Liver (tissue), 3 donors: ENCODE measurements around the gene MAP2K4.

Experiments used
- FOXA1 ChIP-seq: IDR thresholded peaks from 2 replicates; pipeline ENCODE4 v1.6.1; 2016; ENCODE audit warnings: antibody characterized with exemption
- GABPA ChIP-seq, 2 donors: IDR thresholded peaks in 1 of 2; conservative IDR thresholded peaks in 1 of 2; 2 replicates each; pipeline ENCODE4 v1.6.1; 2016; ENCODE audit warnings: antibody characterized with exemption in 2 of 2, mild to moderate bottlenecking in 1 of 2, moderate library complexity in 1 of 2
- JUND ChIP-seq, 2 donors: IDR thresholded peaks; 2 replicates each; pipeline ENCODE4 v1.6.1; 2016; ENCODE audit warnings: antibody characterized with exemption in 2 of 2
- NR2F2 ChIP-seq: IDR thresholded peaks from 2 replicates; pipeline ENCODE4 v1.6.1; 2016; ENCODE audit warnings: antibody characterized with exemption
- RAD21 ChIP-seq, 2 donors: IDR thresholded peaks; 2 replicates each; pipeline ENCODE4 v1.6.1; 2016; ENCODE audit warnings: antibody characterized with exemption in 2 of 2, mild to moderate bottlenecking in 2 of 2
- TAF1 ChIP-seq: conservative IDR thresholded peaks from 2 replicates; pipeline ENCODE4 v1.6.1; 2016; ENCODE audit warnings: antibody characterized with exemption, mild to moderate bottlenecking
- YY1 ChIP-seq: IDR thresholded peaks from 2 replicates; pipeline ENCODE4 v1.6.1; 2016; ENCODE audit warnings: antibody characterized with exemption, mild to moderate bottlenecking
- TF ChIP-seq, protein P1 (sequence below): fragments of 150-350 bp; IDR thresholded peaks from 2 replicates; pipeline ENCODE4 v1.5.1; 2017; ENCODE audit warnings: improper control_type of control experiment, low read depth, low read length; ENCODE audit not compliant: missing input control
- TF ChIP-seq, protein P2 (sequence below): IDR thresholded peaks from 2 replicates; pipeline ENCODE4 v1.6.1; 2016; ENCODE audit warnings: antibody characterized with exemption
- TF ChIP-seq, protein P3 (sequence below): IDR thresholded peaks from 2 replicates; pipeline ENCODE4 v1.6.1; 2016; ENCODE audit warnings: antibody characterized with exemption, mild to moderate bottlenecking
- TF ChIP-seq, protein P4 (sequence below): IDR thresholded peaks from 2 replicates; pipeline ENCODE4 v1.6.1; 2016; ENCODE audit warnings: antibody characterized with exemption
- TF ChIP-seq, protein P5 (sequence below): IDR thresholded peaks from 2 replicates; pipeline ENCODE4 v1.6.1; 2016; ENCODE audit warnings: antibody characterized with exemption
- donor health status: healthy.
- donor health status: healthy.

DNA sequence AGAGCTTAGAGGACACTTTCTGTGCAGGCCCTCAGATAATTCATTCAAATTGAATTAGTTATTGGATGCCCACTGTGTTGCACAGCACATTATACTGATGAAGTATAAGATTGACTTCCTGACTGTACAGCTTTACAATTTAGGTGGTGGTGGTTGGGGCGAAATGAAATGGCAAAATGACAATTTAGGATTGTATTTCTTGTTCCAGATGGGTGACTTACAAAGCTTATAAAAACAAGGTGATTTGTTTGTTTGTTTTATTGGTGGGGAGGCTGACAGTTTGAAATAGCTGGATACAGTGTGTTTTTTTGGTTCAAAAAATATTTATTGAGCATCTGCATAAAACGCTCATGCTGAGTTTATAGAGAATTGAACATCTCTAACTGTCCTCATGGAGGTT, 1.6 kb downstream of the MAP2K4 start:
- TF ChIP-seq YY1 (no peak), NR2F2 (no peak), GABPA (IDR thresholded peaks at IDR 0.05 in 1 of 2, conservative IDR thresholded peaks at IDR 0.05 in 1 of 2) (no peak), RAD21 (IDR thresholded peaks at IDR 0.05) (no peak), JUND (IDR thresholded peaks at IDR 0.05) (no peak), TAF1 (no peak), FOXA1 (no peak)
- TF ChIP-seq, protein P1, sequence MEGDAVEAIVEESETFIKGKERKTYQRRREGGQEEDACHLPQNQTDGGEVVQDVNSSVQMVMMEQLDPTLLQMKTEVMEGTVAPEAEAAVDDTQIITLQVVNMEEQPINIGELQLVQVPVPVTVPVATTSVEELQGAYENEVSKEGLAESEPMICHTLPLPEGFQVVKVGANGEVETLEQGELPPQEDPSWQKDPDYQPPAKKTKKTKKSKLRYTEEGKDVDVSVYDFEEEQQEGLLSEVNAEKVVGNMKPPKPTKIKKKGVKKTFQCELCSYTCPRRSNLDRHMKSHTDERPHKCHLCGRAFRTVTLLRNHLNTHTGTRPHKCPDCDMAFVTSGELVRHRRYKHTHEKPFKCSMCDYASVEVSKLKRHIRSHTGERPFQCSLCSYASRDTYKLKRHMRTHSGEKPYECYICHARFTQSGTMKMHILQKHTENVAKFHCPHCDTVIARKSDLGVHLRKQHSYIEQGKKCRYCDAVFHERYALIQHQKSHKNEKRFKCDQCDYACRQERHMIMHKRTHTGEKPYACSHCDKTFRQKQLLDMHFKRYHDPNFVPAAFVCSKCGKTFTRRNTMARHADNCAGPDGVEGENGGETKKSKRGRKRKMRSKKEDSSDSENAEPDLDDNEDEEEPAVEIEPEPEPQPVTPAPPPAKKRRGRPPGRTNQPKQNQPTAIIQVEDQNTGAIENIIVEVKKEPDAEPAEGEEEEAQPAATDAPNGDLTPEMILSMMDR: no peak
- TF ChIP-seq, protein P2, sequence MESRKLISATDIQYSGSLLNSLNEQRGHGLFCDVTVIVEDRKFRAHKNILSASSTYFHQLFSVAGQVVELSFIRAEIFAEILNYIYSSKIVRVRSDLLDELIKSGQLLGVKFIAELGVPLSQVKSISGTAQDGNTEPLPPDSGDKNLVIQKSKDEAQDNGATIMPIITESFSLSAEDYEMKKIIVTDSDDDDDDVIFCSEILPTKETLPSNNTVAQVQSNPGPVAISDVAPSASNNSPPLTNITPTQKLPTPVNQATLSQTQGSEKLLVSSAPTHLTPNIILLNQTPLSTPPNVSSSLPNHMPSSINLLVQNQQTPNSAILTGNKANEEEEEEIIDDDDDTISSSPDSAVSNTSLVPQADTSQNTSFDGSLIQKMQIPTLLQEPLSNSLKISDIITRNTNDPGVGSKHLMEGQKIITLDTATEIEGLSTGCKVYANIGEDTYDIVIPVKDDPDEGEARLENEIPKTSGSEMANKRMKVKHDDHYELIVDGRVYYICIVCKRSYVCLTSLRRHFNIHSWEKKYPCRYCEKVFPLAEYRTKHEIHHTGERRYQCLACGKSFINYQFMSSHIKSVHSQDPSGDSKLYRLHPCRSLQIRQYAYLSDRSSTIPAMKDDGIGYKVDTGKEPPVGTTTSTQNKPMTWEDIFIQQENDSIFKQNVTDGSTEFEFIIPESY: no peak
- TF ChIP-seq, protein P3, sequence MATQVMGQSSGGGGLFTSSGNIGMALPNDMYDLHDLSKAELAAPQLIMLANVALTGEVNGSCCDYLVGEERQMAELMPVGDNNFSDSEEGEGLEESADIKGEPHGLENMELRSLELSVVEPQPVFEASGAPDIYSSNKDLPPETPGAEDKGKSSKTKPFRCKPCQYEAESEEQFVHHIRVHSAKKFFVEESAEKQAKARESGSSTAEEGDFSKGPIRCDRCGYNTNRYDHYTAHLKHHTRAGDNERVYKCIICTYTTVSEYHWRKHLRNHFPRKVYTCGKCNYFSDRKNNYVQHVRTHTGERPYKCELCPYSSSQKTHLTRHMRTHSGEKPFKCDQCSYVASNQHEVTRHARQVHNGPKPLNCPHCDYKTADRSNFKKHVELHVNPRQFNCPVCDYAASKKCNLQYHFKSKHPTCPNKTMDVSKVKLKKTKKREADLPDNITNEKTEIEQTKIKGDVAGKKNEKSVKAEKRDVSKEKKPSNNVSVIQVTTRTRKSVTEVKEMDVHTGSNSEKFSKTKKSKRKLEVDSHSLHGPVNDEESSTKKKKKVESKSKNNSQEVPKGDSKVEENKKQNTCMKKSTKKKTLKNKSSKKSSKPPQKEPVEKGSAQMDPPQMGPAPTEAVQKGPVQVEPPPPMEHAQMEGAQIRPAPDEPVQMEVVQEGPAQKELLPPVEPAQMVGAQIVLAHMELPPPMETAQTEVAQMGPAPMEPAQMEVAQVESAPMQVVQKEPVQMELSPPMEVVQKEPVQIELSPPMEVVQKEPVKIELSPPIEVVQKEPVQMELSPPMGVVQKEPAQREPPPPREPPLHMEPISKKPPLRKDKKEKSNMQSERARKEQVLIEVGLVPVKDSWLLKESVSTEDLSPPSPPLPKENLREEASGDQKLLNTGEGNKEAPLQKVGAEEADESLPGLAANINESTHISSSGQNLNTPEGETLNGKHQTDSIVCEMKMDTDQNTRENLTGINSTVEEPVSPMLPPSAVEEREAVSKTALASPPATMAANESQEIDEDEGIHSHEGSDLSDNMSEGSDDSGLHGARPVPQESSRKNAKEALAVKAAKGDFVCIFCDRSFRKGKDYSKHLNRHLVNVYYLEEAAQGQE: no peak
- TF ChIP-seq, protein P4, sequence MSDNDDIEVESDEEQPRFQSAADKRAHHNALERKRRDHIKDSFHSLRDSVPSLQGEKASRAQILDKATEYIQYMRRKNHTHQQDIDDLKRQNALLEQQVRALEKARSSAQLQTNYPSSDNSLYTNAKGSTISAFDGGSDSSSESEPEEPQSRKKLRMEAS: no peak
- TF ChIP-seq, protein P5, sequence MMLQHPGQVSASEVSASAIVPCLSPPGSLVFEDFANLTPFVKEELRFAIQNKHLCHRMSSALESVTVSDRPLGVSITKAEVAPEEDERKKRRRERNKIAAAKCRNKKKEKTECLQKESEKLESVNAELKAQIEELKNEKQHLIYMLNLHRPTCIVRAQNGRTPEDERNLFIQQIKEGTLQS: no peak
